IPS DF 19.7 (cell line): ENCODE data around the gene IL1RAP.

Source experiments
- DNase-seq: peaks from one replicate; pipeline ENCODE4 v3.0.0-alpha.2; 2013; ENCODE audit warnings: low read depth, low spot score

The IL1RAP gene

GRCh38 chr3:190577225-190577624 is 63.3 kb downstream of the IL1RAP start:
- DNase-seq, result no peak

- no peak for DNase-seq
Observed at GRCh38 chr3:190579514-190580137, 65.7 kb downstream of the IL1RAP start.

GRCh38 chr3:190580417-190580816 is 66.5 kb downstream of the IL1RAP start:
- DNase-seq, result no peak

- DNase-seq, result no peak
Observed at GRCh38 chr3:190581041-190581541, 67.2 kb downstream of the IL1RAP start.

GRCh38 chr3:190582667-190583066 is 68.8 kb downstream of the IL1RAP start:
- DNase-seq, result no peak

- peak; percentile 23 for DNase-seq
Observed at GRCh38 chr3:190585805-190586630, 72.1 kb downstream of the IL1RAP start.

GRCh38 chr3:190586631-190587011 is 72.7 kb downstream of the IL1RAP start:
- no peak for DNase-seq

- DNase-seq, result no peak
Observed at GRCh38 chr3:190588570-190588969, 74.7 kb downstream of the IL1RAP start.

GRCh38 chr3:190589326-190589725 is 75.4 kb downstream of the IL1RAP start:
- DNase-seq, result no peak

- DNase-seq, result no peak
Observed at GRCh38 chr3:190591080-190591479, 77.2 kb downstream of the IL1RAP start.

GRCh38 chr3:190593075-190593474 is 79.2 kb downstream of the IL1RAP start:
- no peak for DNase-seq

GRCh38 chr3:190594171-190594570 is 80.3 kb downstream of the IL1RAP start:
- no peak for DNase-seq

GRCh38 chr3:190595179-190595795 is 81.4 kb downstream of the IL1RAP start:
- DNase-seq, result no peak

- no peak for DNase-seq
Observed at GRCh38 chr3:190595807-190596206, 81.9 kb downstream of the IL1RAP start.

GRCh38 chr3:190596349-190597285 is 82.7 kb downstream of the IL1RAP start:
- DNase-seq, result no peak

- no peak for DNase-seq
Observed at GRCh38 chr3:190597291-190597690, 83.4 kb downstream of the IL1RAP start.

GRCh38 chr3:190601622-190602021 is 87.7 kb downstream of the IL1RAP start:
- no peak for DNase-seq

- DNase-seq, result no peak
Observed at GRCh38 chr3:190605385-190605784, 91.5 kb downstream of the IL1RAP start.

- no peak for DNase-seq
Observed at GRCh38 chr3:190606596-190606995, 92.7 kb downstream of the IL1RAP start.

GRCh38 chr3:190607021-190607420 is 93.1 kb downstream of the IL1RAP start:
- DNase-seq, result no peak

- no peak for DNase-seq
Observed at GRCh38 chr3:190608850-190609589, 95.1 kb downstream of the IL1RAP start.
